GM19193 (cell line): ENCODE results near the gene STH.

Experiments used
- POLR2A ChIP-seq: IDR thresholded peaks from 4 replicates; pipeline ENCODE4 v1.6.1; 2011; ENCODE audit not compliant: insufficient read depth, insufficient read length; ENCODE audit errors: extremely low read depth

The STH gene

GRCh38 chr17:46003907-46004748, 5.1 kb downstream of the STH start:
- no peak for TF ChIP-seq POLR2A

- no peak for TF ChIP-seq POLR2A
Measured at GRCh38 chr17:46007461-46007965, 8.5 kb downstream of the STH start.

GRCh38 chr17:46008591-46008990, 9.5 kb downstream of the STH start:
- TF ChIP-seq POLR2A, result no peak

DNA sequence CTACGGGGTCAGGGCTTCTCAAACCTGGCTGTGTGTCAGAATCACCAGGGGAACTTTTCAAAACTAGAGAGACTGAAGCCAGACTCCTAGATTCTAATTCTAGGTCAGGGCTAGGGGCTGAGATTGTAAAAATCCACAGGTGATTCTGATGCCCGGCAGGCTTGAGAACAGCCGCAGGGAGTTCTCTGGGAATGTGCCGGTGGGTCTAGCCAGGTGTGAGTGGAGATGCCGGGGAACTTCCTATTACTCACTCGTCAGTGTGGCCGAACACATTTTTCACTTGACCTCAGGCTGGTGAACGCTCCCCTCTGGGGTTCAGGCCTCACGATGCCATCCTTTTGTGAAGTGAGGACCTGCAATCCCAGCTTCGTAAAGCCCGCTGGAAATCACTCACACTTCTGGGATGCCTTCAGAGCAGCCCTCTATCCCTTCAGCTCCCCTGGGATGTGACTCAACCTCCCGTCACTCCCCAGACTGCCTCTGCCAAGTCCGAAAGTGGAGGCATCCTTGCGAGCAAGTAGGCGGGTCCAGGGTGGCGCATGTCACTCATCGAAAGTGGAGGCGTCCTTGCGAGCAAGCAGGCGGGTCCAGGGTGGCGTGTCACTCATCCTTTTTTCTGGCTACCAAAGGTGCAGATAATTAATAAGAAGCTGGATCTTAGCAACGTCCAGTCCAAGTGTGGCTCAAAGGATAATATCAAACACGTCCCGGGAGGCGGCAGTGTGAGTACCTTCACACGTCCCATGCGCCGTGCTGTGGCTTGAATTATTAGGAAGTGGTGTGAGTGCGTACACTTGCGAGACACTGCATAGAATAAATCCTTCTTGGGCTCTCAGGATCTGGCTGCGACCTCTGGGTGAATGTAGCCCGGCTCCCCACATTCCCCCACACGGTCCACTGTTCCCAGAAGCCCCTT, 10.9 kb downstream of the STH start:
- TF ChIP-seq POLR2A, result no peak

- no peak for TF ChIP-seq POLR2A
Measured at GRCh38 chr17:46010597-46011186, 11.6 kb downstream of the STH start.

- no peak for TF ChIP-seq POLR2A
Measured at GRCh38 chr17:46011711-46012505, 12.9 kb downstream of the STH start.

DNA sequence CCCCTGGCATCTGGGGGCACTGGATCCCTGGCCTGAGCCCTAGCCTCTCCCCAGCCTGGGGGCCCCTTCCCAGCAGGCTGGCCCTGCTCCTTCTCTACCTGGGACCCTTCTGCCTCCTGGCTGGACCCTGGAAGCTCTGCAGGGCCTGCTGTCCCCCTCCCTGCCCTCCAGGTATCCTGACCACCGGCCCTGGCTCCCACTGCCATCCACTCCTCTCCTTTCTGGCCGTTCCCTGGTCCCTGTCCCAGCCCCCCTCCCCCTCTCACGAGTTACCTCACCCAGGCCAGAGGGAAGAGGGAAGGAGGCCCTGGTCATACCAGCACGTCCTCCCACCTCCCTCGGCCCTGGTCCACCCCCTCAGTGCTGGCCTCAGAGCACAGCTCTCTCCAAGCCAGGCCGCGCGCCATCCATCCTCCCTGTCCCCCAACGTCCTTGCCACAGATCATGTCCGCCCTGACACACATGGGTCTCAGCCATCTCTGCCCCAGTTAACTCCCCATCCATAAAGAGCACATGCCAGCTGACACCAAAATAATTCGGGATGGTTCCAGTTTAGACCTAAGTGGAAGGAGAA, 13.5 kb downstream of the STH start:
- no peak for TF ChIP-seq POLR2A

DNA sequence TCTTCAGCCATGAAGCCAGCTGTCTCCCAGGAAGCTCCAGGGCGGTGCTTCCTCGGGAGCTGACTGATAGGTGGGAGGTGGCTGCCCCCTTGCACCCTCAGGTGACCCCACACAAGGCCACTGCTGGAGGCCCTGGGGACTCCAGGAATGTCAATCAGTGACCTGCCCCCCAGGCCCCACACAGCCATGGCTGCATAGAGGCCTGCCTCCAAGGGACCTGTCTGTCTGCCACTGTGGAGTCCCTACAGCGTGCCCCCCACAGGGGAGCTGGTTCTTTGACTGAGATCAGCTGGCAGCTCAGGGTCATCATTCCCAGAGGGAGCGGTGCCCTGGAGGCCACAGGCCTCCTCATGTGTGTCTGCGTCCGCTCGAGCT, 14.1 kb downstream of the STH start:
- TF ChIP-seq POLR2A, result no peak

GRCh38 chr17:46013502-46014165, 14.6 kb downstream of the STH start:
- no peak for TF ChIP-seq POLR2A

DNA sequence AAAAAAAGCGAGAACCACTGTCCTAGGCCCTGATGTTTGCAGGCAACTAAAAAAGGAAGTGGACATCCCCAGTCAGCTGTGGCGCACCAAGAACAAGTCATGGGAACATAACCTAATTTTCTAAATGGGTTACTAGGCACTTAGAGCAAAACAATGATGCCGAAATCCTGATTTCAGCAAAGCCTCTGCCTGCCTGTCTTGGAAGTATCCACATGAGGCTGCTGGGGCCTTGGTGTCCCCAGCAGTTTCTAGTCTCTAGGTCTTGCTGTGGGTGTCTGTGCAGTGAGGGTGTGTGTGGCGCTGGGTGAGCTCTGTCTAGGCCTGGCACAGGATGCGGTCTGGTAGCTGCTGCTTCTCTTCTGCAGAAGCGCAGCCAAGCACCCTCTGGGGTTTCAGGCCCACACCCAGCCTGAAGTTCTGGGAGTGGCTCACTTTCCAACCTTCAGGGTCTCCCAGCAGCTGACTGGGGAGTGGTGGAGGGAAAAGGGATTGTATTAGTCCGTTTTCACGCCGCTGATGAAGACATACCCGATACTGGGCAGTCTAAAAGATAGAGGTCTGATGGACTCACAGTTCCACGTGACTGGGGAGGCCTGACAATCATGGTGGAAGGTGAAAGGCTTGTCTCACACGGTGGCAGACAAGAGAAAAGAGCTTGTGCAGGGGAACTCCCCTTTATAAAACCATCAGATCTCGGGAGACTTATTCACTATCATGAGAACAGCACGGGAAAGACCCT, 21.1 kb downstream of the STH start:
- no peak for TF ChIP-seq POLR2A

DNA sequence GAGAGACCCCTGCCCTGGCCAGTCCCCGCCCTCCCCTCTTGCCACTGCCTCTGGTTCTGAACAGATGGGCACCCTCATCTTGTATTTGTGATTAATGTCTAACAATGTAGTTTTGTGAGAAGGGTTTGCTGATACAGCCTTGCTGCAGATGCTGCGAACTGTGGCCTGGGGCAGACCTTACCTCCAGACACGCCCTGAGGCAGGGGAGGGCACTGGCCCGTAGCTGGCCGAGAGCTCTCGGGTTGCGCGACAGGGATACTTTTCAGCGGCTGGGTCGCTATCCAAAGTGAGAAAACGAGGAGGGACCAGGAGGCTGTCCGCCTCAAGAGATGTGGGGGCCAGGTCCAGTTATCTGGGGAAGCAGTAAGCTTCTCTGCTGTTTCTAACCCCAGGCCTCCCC, 21.9 kb downstream of the STH start:
- TF ChIP-seq POLR2A, result no peak

GRCh38 chr17:46023783-46024388, 24.8 kb downstream of the STH start:
- TF ChIP-seq POLR2A, result no peak
